ENCODE data around the gene BRI3BP.
"Not testable (repeated sequence)": the region's sequence is repeated elsewhere in the genome, so short reads cannot be mapped to it uniquely, and the experiment has no call there.

The BRI3BP gene

DNA sequence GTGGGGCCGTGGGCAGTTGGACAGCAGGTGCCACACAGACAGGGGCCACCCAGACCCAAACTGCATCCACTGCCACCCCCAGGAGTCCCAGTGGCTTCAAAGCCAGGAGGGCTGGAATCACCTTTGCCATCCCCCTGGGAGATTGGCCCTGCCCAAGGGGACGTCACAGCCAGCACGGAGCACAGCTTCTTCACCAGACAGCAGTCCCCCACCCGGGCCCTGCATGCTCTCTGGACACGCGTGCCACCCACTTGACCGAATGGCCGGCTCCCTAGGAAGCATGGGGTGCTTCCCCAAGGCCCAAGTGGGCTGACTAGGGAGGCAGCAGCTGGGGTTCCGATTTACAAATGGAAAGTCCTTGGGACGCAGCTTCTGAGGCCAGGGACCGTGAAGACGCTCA lies 21.8 kb upstream of the BRI3BP start:
- in situ Hi-C loops (cut with MboI; ENCODE audit: low sequenced_read_pairs) = no loop called here

DNA sequence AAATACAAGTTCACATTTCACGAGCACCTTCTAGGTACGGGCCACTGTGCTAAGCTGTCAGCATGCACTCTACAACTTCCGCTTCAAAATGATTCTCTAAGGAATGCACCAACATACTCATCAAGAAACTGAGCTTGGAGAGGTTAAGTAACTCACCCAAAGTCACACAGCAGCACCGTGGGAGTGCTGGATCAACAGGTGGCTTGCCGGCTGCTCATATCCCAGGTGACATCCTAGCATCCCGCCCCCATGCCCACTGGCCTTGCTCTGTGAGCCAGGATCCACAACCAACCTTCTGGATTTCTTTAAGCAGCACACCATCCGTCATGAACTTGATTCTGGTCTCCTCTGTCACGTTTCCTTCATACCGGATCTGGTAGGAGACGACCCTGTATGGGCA lies 21.2 kb upstream of the BRI3BP start:
- in situ Hi-C loops (cut with MboI; ENCODE audit: low sequenced_read_pairs) = no loop called here

DNA sequence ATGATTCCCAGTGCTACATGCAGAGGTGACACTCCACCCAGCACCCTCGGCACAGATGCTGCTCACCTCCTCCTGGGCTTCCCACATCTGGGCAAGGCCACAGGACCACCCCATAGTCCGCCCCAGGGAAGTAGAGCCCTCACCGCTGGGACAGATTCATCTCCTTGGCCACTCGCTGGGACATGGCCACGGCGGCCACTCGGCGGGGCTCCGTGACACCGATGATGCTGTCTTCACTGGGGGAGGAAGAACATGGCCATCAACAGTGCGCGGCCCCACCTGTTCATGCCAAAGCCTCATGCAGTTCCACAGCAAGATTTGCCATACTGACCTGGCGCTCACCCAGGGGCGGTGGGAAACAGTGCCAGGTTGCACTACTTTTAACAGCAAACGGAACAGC lies 18.2 kb upstream of the BRI3BP start:
- in situ Hi-C loops (cut with MboI; ENCODE audit: low sequenced_read_pairs) = no loop called here

DNA sequence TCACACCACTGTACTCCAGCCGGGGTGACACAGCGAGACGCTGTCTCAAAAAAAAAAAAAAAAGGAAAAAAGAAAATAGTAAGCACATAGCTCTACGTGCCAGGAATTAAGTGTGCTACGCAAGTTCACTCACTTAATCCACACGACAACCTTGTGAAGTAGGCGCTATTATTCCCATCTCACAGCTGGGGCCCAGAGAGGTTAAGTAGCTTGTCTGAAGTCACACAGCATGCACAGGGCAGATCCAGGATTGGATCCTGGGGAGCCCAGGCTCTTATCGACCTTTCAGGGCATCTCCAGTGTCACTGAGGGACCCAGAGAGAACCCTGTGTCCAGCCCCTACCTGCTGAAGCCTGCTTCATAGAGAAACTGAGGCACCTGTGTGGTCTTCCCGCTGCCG lies 16.4 kb upstream of the BRI3BP start:
- in situ Hi-C loops (cut with MboI; ENCODE audit: low sequenced_read_pairs) = no loop called here

DNA sequence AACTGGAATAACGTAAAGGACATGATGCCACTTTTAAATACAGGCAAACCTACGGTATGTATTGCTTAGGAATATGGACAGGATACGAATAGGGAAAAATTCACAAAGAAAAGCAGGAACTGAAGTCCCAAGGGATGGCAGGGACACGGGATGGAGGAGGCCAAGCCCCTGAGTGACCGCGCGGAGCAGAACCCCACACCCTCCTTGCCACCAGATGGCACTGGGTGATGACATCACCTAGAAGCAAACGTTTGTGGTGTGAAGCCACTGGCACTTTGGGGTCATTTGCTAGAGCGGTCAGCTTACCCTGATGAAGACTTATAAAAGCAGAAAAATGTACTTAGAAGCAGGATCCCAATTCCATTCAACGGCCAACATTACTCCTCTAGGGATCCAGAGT lies 13.9 kb upstream of the BRI3BP start:
- in situ Hi-C loops (cut with MboI; ENCODE audit: low sequenced_read_pairs) = no loop called here

DNA sequence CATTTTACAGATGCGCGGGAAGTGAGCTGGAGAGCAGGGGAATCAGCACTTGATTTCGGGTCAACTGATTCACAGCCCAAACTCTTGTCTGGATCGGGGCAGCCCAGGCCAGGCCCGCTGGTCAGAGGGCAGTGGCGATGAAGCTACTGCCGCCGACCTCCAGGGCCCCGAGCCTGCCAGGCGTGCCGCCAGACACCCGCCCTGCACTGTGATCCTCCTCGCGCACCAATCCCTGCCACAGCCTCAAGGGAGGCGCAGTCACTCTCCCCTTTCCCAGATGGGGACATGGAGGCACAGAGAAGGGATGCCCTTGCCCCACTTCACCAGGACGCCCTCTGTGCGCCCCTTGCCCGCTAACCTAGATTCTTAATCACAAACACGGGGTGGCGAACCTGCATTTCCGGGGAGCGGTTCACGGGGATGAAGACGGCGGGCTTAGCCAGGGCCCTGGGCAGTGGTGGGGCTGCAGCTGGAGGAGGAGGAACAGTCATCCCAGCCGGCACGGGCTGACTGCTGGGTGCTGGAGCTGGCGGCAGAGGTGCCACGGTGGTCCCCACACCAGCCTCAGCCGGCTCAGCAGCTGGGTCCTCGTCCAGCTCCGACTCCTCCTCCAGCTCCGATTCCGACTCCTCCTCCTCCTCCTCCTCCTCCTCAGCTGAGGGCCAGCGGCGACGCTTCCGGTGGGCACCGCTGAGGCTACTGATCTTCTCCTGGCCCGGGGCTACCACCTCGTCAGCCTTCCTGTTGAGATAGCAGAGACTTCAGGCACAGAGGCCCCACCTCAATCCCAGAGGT lies 13.2 kb upstream of the BRI3BP start:
- in situ Hi-C loops (cut with MboI; ENCODE audit: low sequenced_read_pairs) = no loop called here

DNA sequence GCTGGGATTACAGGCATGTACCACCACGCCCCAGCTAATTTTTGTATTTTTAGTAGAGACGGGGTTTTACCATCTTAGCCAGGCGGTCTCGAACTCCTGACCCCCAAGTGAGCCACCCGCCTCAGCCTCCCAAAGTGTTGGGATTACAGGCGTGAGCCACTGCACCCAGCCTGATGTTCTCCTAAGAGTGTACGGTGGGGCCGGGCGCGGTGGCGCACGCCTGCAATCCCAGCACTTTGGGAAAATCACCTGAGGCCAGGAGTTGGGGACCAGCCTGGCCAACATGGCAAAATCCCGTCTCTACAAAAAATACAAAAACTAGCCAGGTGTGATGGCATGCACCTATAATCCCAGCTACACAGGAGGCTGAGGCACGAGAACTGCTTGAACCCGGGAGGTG lies 6.6 kb upstream of the BRI3BP start:
- in situ Hi-C loops (cut with MboI; ENCODE audit: low sequenced_read_pairs) = not testable (repeated sequence)

DNA sequence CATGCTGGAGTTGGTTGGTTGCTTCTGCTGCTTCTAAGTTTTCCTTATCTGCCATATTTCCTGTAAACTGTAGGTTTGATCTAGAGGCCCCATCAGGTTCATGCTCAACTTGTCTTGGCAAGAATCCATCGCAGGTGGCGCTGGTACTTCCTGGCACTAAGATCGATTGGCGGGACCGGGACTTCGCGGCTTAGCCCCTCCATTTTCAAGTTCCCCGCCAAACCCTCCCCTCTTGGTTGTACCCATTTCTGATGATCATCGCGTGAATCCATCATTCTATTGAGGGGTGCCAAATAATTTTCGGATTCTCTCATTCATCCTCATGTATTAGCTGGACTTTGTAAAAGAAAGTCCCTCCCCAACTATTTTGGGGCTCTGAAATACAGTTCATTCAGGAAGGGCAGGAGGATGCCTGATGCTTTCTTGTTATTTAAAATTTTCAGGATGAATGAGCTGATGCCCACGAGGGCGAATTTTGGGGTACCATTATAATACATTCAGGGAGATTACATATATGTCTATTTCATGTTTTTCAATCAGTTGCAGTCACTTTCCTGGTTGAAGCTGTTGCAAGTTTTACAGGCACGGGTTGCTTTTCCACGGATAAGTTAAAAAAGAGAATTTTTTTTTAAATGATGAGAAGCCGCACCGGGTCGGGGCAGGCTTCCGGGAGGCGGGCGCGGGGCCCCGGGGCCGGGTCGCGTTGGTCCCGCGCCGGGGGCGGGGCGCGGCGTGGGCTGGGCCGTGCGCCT lies 395 bp upstream of the BRI3BP start:
- in situ Hi-C loops (cut with MboI; ENCODE audit: low sequenced_read_pairs) = no loop called here

DNA sequence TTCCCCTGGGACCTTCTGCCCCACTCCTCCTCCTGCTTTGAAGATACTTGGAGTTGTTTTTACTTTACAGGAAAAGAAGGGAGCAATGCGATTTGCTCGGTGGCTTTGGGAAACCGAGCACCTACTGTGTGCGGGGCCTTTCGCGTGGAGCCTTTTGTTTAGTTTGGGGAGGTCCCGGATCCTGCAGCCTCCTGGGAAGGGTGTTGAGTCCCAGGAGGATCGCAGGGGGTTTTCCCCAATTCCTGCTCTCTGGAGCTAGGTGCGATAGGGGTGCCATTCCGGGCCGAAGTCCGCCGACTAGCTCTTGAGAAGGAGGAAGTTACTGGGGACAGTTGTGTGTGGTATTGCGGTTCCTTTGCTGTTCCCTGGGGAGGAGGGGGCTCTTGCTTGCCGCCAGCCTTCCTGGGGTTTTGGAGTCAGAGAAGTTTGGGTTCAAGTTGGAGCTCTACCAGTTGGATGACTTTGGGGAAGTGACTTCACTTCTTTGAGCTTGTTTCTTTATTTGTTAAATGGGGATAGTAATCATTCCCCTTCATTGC lies 1.1 kb downstream of the BRI3BP start:
- in situ Hi-C loops (cut with MboI; ENCODE audit: low sequenced_read_pairs) = no loop called here

DNA sequence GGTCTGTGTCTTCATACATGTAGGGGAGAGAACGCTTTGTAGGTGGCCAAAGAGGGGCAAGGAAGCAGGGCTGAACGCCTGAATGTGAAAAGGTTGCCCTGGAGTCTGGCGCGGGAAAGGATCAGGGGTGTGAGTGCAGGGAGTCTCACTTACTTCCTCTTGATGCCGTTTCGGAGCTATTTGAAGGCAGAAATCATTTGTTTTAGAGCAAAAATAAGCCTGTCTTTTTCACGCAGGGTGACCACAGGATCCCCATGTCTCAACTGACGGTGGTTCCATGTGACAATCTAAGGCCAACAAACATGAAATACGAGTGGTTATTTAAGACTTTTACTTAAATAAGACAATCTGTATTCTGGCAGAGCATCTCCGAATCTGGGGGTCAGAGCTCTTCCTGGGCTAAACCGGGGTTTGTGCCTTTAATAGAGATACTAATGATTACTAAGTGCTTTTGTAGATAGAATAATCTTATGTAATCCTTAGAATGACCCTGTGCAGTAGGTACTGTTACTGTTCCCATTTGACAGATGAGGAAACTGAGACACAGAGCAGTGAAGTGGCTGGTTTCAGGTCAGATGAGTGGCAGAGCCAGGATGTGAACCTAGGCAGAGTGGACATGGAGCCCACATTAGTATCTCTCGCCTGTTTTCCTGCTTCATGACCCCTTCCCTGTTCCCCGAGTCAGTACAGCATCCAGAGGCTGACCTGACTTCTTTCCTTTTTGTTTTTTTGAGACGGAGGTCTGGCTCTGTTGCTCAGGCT lies 1.9 kb downstream of the BRI3BP start:
- in situ Hi-C loops (cut with MboI; ENCODE audit: low sequenced_read_pairs) = no loop called here

DNA sequence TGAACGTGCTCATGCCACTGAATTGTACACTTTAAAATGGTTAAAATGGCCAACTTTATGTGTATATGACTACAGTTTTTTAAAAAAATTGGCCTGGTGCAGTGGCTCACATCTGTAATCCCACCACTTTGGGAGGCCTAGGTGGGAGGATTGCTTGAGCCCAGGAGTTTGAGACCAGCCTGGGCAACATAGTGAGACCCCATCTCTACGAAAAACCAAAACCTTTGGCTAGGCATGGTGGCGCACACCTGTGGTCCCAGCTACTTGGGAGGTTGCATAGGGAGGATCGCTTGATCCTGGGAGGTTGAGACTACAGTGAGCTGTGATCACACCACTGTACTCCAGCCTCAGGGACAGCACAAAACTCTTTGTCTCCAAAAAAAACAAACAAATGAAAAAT lies 5.3 kb downstream of the BRI3BP start:
- in situ Hi-C loops (cut with MboI; ENCODE audit: low sequenced_read_pairs) = no loop called here

DNA sequence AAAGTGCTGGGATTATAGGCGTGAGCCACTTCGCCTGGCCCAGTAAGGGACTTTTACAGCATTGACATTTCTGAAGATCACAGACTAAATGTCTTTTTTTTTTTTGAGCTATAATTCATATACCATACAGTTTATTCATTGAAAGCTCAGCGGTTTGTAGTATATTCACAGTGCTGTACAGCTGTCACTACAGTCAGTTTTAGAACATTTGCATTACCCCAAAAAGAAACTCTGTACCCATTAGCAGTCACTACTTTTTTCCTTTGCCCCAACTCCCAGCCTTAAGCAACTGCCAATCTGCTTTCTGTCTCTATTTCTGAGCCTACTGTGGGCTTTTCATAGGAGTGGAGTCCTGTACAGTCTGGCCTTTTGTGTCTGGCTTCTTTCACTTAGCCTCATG lies 8.2 kb downstream of the BRI3BP start:
- in situ Hi-C loops (cut with MboI; ENCODE audit: low sequenced_read_pairs) = no loop called here

DNA sequence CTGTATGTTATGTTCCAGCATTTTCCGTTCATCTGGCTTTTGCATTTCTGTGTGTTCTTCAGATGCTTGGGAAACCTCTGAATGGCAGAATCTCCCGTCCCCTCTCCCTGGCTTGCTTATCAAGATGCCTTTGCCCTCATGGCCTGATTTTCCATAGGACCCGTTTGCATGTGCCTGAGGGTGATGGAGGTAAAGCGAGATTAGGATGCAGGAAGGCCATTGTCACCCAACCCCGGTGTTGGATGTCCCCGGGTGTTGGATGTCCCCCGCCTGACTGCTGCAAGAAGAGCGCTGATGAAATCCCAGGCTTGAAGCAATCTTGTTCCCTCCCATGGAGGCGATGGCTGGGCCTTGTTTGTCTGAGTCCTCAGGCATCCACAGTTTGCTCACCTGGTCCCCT lies 9.6 kb downstream of the BRI3BP start:
- in situ Hi-C loops (cut with MboI; ENCODE audit: low sequenced_read_pairs) = no loop called here

DNA sequence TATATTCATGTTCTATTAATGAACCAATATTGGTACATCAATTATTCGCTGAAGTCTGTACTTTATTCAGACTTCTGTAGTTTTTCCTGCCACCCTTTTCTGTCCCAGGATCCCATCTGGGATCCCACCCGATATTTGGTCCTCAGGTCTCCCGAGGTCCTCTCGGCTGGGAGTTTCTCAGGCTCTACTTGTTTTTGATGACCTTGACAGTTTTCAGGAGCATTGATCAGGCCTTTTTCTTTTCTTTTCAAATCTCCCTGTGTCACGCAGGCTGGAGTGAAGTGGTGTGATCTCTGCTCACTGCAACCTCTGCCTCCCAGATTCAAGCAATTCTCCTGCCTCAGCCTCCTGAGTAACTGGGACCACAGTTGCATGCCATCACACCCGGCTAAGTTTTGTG lies 11.2 kb downstream of the BRI3BP start:
- in situ Hi-C loops (cut with MboI; ENCODE audit: low sequenced_read_pairs) = no loop called here

DNA sequence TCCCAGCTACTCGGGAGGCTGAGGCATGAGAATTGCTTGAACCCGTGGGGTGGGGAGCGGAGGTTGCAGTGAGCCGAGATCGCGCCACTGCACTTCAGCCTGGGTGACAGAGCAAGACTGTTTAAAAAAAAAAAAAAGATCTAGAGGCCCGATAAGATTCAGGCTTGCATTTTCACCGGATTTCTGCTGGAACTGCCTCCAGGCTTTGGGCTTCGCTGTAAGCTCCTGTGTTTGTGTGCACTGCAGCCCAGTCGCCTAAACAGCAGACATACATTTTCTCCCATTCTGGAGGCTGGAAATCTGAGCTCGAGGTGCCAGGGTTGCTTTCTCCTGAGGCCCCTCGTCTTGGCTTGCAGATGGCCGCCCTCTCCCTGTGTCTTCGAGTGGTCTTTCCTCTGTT lies 12.2 kb downstream of the BRI3BP start:
- in situ Hi-C loops (cut with MboI; ENCODE audit: low sequenced_read_pairs) = no loop called here

DNA sequence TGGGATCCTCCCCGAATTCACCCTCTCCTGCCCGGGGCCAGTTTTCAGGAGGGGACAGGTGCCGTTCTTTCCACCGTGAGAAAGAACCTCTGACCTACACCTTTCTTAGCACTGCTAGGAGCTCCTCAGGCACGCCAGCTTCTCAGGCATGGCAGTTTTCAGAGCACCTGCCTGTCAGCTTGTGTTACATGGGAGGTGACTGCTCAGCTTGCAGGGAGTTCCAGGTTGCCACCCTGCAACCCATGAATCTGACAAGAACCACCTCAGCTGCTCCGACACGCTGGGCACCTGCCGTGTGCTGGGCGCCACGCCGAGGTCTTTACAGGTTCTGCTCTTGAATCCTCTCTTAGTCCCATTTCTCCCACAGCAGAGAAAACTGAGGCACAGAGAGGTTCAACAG lies 12.9 kb downstream of the BRI3BP start:
- in situ Hi-C loops (cut with MboI; ENCODE audit: low sequenced_read_pairs) = no loop called here

DNA sequence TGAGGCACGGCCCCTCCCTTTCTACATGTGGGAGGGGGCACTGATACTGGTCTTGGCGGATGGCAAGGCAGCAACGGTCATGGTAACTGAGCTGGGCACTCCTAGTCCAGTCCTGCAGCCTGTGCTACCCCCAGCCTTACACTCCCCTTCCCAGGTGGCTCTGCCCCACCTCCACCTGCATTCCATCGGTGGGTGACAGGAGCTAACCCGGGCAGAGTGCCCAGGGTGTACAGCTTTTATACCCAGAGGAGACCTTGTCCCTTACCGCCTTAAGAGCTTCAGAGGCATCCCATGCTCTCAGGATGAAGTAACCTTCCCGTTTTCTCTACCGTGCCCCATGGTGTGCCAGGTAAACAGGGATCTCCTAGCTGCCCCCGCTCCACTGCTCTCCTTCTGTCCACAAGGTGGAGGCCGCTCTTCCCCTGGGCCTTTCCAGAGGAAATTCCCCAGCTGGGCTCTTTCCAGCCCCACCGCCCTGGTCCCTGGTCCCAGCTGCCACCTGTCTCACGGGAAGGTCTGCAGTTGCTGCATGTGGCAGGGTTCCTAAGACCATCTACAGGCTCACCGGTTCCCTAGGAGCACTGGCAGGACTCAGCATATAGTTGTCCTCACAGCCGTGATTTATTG lies 20.5 kb downstream of the BRI3BP start:
- in situ Hi-C loops (cut with MboI; ENCODE audit: low sequenced_read_pairs) = no loop called here

DNA sequence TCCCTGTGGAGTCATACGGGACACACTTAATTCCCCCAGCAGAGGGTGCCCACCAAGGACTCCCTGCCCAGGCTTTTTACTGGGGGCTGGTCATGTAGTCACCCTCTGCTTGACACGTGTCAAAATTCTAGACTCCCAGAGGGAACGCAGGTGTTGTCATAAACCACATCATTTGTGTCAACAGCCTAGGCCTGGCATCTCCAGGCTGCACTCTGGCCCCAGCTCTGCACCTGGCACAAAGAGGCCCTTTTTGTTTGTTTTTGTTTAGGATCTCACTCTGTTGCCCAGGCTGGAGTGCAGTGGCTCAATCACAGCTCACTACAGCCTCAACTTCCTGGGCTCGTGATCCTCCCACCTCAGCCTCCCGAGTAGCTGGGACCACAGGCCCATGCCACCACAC lies 21.1 kb downstream of the BRI3BP start:
- in situ Hi-C loops (cut with MboI; ENCODE audit: low sequenced_read_pairs) = no loop called here

DNA sequence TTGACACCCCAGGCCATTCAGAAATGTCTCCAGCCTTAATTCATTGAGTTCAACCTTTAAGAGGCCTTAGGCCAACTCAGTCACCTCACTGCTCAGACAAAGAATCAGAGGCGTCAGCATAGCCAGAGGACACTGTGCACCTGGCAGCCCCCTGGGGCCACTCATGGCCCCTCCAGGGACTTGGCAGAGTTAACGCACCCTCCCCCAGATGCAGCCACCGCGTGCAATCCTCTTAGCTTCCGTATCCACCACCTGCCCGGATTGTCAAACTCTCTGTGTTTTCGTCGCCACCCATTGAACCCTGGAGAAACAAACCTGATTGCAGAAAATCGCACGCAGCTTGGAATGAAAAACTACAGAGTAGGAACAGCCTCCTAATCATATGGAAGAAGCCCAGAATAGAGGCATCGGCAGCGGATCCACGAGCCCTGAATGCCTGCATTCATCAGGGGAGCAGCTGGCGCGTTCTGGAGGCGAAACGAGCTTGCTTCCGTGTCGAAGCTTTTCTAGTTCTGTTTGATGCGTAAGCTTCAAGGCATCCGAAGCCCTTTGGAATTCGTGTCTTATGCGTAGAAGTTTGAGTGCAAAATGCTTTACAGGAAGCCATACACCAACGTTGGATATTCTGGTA lies 22.4 kb downstream of the BRI3BP start:
- in situ Hi-C loops (cut with MboI; ENCODE audit: low sequenced_read_pairs) = no loop called here

DNA sequence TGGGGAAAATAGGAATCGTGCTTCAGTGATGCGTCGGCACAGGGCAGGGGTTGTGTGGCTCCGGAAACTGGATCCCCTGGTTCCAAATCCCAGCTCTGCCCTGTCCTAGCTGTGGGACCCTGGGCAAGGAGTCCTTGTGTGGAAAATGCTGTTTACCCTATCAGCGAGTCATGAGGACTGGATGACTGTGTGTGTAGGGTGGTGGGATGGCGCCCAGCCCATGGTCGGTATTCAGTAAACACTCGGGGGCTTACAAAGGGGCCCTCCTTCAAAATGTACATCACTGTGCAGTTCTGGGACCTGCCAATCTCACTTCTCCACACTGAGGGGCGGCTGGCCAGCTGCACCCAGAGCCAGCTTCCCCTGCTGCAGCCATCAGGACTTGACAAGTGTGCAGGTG lies 24.4 kb downstream of the BRI3BP start:
- in situ Hi-C loops (cut with MboI; ENCODE audit: low sequenced_read_pairs) = no loop called here

DNA sequence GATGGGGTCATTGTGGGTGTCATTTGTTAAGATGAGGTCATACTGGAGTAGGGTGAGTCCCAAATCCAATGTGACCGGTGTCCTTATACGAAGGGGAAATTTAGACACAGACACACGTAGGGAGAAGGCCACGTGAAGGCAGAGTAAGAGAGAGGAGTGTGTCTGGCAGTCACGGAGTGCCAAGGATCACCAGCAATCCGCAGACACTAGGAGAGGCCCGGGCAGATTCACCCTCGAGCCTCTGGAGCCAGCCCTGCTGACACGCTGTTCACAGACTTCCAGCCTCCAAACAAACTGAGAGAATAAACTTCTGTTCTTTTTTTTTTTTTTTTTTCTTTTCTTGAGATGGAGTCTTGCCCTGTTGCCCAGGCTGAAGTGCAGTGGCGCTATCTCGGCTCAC lies 24.9 kb downstream of the BRI3BP start:
- in situ Hi-C loops (cut with MboI; ENCODE audit: low sequenced_read_pairs) = no loop called here

Data from HL-60/S4 treated with phorbol 12-myristate 13-acetate at 8.2 ng/mL for 4 days and 3 days (cell line).